Right renal pelvis (tissue), 4 donors: ENCODE measurements around the gene HPCAL1. TPM values are rescaled to one million over a fixed set of nuclear protein-coding genes. Genes with fewer than 3 reads are reported as not detected.

Source experiments
- DNase-seq, 4 donors: peaks; one replicate each; pipeline ENCODE4 v3.0.0-alpha.2; 2013; ENCODE audit warnings: low read depth in 4 of 4, low spot score in 3 of 4, missing footprints in 1 of 4
- polyA plus RNA-seq, 4 donors: library from polyadenylated mRNA; unstranded; fragments of 120-200 nt; gene quantifications; one replicate each; pipeline ENCODE4 v1.2.1, GENCODE V29; 2013; ENCODE audit not compliant: insufficient read length in 4 of 4

Gene HPCAL1
- polyA plus RNA-seq, 4 donors = 23.9 to 36.8 (median 31.5) TPM

DNA sequence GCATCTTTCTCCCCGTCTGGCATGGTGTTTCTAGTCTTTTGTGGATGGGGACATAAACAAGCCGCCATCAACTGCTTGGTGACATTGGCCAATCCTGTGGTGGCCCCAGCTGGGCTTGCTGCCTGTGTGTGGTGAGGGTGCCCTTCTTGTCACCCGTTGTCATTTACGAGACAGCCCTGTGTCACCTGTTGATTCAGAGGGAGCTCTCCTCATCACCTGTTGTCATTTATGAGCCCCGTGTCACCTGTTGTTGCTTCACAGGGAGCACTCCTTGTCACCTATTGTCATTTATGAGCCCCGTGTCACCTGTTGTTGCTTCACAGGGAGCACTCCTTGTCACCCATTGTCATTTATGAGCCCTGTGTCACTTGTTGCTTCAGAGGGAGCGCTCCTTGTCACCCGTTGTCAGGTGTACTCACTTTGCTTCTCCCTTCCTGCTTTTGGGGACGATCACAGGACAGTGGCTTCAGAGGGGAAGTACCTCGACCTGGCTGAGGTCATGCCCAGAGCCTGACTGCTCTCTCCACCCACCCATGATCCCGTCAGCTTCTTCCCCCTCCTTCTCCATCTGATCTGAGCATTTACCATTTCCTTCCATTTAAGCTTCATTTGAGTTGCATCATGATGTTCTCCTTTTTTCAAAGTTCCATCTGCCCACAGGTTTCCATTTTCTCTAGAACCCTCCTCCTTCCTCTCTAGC is 29.1 kb downstream of the HPCAL1 start:
- DNase-seq = no peak

DNA sequence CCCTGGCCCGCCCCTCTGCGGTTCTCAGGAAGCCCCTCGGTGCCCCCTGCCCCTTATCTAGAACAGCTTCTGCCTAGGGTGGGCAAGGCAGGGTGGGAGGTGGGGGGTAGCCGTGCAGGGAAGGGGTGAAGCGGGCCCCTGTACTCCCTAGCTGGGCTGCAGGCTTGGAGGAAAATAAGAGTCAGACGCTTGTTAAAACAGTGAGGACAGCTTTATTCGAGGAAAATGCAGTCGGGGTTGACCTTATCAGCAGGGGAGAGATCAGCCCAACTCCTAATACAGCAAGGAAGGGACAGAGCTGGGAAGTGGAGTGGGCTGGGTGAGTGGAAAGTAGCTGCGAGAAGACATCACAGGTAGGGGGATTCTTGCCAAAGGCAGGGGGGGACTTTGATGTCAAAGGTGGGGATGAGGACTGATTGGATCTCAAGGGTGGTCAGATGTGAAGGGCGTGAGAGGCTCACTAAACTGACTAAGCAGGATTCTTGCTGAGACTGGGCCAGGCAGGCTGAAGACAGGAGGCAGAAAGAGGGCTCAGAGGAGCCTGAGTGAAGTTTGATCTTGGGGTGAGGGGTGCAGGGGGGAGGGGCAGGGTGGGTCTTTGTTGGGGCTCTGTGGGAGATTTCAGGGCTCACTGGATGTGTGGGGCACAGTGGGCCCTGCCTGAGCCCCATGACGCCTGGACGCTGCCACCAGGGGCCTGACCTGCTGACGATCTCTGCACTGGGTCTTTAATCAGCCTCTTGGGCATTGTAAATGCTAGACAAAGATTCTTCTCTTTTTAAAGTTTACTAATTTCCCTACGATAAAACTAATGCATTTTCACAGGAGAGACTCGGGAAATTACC is 29.9 kb downstream of the HPCAL1 start:
- no peak for DNase-seq

DNA sequence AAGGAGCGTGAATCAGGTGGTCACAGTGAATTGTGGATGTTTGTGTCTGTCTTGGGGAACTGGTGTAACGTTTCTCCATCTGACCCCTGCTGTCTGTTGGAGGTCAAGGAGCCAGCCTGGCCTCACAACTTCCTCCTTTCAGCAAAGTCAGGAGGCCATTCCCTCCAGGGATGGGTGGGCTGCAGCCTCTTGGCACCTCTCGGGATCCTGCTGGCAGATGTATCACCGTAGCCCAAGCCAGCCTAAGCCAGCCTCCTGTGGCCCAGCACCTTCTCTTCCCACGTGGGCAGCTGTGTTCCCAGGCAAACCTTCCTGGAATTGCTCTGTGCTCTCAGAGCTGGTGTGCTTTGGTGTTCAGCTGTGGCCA is 30.5 kb downstream of the HPCAL1 start:
- no peak for DNase-seq

DNA sequence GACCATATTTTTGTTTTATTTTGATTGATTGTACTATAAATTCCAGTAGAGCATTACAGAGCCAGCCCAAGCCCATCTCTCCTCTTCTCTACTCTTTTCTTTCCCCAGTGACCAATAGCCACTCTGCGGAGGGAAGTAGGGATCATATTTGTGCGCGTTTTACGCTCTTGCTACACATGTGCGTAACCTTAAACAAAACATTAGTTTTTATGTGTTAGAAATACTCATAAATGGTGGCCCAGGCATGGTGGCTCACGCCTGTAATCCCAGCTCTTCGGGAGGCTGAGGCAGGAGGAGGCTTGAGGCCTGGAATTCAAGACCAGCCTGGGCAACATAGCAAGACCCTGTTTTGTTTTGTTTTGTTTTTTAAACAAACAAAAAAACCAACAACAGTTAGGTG is 31.3 kb downstream of the HPCAL1 start:
- DNase-seq = no peak

DNA sequence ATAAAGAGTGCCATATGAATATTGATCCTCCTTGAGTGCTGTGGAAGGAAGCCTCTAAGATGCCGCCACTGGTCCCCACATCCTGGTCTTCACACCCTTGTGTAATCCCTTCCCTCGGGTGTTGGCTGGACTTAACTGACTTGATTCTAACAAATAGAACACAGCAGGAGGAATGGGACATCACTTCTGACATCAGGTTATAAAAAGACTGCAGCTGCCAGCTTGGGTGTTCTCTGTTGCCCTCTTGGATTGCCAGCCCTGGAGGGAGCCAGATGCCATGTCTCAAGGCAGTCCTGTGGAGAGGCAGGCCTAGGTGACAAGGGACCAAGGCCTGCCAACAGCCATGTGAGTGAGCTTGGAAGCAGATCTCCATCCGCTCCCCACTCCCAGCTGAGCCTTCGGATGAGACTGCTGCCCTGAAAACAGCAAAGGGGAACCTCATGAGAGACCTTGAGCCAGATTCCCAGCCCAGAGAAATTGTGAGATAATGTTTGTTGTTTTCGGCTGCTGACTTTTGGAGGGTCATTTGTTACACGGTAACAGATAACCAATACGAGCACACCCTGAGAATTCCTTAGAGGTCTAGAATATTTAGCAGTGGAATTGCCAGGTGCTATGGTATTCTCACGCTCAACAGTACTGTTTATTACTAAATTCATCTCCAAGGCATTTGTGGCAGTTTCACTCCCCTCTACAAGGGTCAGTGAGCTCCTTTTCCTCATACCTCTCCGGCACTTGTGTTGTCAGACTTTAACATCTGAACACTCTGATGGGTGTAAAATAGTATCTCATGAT is 32.5 kb downstream of the HPCAL1 start:
- DNase-seq = no peak

DNA sequence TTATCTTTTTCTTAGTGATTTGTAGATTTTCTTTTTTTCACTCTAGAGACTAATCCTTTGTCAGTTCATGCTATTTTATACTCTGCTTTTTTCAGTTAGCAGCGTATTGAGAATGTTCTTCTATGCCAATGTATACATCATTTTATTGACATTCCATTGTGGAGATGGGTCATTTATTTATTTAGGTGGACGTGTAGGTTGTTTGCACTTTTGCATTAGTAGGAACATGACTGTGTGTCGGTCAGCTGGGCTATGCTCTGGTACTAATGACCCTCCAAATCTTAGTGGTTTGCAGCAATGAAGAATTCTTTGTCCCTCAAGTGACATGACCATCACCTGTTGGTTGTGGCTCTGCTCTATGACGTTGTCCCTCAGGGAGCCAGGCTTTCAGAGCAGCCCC is 33.6 kb downstream of the HPCAL1 start:
- no peak for DNase-seq

DNA sequence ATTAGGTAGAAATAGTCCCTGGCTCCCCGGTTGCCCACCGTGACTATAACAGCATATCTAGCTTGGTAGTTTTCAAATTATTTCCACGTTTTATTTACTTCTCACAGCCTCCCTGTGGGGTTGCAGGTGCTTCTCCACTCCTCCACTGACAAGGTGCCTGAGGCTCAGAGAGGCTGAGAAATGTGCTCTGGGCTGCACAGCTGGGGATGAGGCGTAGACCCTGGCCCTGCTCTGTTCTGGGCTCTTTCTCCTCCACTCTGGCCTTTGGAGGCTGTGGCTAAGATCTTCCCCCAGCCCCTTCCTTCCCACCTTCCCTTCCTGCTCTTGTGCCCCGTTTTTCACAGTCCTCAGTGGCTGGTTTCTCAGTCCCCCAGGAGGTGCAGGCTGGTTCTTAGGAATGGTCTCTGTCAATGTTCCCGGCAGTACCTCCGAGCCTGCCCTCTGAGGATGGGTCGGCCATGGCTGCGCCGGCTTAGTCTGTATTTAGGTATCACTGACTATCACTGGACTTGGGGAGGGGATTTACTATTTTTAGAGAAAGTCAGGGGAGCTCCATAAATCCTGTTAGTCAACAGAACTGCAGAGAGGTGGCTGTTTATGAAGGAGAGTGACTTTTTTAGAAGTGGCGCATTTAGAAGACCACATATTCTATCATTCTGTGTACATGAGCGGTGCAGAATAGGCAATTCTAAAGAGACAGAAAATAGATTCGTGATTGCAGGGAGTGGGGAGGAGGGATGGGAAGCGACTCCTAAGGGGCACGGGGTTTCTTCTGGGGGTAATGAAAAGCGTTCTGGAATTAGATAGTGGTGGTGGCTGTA is 35.0 kb downstream of the HPCAL1 start:
- no peak for DNase-seq

DNA sequence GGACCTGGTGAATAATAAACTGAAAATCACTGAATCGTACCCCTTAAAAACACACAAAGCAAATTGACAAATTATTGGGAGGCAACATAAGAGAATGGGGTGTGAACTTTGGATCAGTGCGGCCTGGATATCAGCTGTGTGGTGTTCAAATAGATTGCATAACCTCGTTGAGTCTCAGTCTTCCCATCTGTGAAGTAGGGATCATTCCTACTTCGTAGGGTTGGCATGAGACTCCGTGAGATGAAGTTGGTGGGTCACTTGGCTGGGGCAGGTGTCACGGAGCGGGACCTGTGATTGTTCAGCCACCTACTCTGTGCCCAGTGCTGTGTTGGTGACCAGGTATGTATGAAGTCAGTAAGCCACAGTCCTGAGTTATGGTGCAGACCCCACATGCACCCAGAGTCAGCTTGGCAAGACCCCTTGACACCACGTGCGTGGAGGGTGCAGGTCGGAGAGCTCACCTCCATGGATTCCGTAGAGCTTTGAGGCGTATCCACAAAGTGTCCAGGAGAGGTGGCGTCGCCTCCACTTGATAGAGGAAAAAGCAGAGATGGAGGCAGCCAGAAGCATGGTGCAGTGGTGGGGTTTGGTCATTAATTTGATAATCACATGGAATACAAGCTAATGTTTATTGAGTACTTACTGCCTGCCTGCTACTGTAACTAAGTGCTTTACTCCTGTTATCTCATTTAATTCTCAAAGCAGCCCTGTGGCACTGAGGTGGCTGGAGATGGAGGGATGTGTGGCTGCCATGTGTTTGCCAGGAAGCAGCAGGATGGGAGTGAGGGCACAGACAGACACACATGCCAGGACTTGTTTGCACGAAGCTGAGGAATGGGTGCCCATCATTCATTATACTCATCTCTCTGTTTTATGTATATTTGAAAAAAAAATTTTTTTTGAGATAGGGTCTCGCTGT is 35.8 kb downstream of the HPCAL1 start:
- no peak for DNase-seq

DNA sequence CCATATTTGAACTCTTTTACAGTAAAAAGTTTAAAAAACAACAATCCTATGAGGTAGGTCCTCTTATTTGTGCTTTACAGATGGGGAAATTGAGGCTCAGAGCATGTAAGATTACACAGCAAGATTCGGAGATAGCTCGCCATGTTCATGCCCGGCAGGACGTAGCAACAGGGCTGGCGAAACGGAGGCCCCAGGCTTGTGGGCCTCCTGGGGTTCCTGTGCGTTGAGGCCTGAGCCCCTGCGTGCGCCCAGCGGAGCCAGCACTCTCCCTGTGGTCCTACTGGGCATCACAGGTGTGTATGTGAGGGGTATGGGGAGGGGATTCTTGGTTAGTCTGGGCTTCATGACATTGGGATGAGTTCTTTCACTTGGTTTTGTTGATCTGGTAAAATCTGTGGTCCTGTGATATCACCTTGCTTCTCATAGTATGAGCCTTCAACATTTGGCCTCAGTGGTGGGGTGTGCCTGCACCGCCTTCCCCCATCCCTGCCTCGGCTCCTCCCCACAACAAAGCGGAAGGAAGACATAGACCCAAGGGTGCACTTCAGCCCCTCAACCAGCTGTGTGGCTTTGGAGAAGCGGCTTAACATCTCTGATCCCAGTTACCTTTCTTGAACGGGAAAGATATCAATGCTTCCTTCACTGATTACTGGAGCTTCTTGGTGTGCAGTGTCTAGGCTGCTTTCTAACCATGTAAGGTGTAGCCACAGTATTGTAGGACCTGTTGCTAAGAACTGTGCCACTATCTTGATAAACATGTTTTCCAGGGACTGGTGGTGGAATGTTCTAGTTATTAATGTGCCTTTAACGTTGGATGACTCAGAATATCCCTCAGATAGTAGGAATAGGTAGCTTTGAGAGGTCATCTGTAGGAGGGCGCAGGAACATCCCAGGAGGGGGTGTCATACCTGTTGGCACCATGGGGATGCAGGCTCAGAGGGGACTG is 37.2 kb downstream of the HPCAL1 start:
- no peak for DNase-seq

DNA sequence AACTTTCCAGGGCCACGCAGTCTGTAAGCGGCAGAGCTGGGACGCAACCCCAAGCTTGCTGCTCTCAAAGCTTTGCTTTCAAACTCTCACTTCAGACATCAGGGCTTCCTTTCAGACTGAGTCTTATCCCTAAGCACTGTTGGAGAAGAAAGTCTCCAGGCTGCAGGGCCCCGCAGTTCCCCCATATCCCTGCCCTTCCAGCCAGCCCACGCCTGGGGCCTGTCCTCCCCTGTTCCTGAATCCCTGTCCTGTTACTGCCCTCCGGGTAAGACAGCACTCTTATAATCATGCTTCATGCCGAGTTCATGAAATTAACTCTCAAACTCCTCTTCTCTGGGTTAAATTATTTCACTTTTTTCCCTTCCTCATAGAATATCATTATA is 37.9 kb downstream of the HPCAL1 start:
- no peak for DNase-seq

DNA sequence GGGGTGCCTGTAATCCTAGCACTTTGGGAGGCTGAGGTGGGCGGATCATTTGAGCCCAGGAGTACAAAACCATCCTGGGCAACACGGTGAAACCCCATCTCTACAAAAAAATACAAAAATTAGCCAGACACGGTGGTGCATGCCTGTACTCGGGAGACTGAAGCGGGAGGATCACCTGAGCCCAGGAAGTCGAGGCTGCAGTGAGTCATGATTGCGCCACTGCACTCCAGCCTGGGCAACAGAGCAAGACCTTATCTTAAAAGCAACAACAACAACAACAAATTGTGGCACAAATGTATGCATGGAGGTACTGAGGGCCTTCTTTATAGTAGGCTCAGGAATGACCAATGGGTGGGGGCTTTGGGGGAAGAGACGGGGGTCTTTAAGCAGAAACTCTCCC is 38.5 kb downstream of the HPCAL1 start:
- no peak for DNase-seq

DNA sequence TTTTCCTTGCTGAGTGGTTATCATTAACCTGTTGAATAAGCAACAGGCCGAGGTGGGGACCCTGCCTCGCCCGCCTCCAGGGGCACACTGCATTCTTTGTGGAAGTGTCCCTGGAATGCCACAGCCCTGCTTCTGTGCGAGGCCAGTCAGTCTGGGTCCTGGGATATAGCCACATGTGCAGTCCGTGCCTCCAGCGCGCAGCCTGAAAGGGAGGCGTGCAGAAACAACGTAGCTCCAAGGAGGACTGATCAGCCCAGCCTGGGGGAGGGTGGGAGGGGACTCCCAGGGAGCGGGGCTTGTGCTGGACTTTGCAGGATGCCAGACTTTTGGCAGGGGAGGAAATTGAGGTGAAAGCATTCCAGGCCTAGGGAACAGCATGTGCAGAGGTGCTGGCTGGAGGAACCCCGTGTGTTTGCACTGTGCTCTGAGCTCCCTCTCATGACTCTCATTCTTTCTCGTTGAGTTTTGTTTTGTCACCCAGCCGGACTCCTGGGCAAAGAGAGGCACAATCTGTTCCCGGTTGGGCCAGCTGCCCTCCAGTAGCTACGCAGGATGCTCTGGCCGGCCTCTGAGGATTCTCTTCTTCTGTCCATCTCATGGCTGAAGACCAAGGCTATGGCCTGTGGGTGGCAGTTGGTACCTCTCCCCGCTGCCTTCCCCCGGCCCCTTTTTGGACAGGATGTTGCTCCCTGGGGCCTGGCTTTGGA is 39.7 kb downstream of the HPCAL1 start:
- no peak for DNase-seq

DNA sequence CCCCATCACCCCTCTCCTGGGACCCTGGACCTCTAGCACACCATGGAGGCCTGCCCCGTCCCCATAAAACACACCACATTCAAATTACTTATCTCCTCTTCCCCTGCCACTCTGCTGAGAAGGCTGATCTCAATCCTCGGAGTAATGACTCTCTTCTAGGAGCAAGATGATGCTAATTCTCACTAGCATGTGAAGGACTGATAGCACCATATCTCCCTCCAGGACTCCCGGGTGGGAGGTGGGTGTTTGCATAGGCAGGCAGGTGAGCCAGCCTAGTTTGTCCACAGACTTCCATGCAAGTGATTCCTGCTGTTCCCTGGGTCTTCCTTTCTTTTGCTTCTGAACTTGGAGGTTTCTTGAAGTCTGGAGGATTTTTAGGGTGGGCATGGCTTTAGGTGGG is 40.5 kb downstream of the HPCAL1 start:
- DNase-seq = no peak

DNA sequence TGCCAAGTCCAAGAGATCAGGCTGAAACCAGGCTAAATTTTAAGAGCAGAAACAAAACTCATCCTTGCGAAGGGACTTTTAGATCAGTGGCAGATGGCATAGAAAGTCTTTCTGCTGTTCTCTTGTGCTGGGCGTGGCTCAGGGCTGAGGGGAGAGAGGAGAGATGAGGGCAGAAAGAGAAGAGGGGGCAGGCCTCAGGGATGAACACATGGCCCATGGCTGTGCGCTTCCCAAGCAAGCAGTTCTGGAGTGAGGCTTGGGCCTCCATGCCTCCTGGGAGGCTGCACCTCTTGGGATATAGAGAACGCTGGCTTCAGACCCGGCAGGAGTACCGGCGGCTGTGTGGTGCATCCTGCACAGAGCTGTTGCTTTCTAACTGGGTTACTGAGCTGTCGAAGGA is 41.0 kb downstream of the HPCAL1 start:
- no peak for DNase-seq

DNA sequence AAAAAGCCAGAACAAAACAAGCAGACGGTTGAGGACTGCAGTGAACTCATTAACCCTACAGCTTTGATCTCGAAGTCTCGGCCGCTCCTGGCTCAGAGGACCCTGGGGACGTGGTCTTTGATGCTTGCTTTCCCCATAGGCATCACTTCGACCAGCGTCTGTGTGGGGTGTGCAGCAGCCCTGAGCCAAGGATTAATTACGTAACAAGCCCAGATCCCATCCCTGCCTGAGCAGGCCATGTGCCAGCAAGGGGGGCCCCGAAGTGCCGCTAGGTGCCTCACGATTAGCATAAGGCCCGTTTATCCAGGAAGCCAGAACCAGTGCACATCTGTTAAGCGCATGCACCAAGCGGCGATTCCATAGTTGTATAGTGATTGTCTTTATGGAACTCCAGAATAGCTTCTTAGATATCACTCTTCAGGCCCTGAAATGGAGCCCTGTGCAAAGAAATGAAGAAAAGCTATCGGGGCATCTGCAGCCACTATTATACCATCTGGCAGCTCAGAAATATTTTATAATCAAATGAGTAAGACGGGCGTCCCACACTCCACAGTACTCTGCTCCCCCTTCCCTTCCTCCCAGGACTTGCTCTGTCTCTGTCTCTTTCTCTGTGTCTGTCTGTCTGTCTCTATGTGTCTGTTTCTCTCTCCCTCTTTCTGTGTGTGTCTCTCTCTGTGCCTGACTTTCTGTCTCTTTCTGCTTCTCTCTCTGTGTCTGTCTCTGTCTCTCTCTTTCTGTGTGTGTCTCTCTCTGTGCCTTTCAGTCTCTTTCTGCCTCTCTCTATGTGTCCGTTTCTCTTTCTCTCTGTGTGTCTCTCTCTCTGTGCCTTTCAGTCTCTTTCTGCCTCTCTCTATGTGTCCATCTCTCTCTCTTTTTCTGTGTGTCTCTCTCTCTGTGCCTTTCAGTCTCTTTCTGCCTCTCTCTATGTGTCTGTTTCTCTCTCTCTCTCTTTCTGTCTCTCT is 41.7 kb downstream of the HPCAL1 start:
- no peak for DNase-seq

DNA sequence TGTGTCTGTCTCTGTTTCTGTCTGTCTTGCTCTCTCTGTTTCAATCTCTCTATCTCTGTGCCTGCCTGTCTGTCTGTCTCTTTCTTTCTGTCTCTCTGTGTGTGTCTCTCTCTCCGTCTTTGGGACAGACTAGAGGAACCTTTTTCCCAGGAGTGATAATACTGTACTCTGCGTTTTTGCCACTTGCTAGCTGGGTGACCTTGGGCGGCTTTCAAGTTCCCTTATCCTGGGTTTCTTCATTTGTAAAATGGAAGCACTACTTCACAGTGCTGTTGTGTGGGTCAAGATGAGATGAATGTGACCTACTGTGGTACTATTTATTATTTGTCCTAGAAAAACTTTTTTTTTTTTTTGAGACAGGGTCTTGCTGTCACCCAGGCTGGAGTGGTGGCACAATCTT is 42.4 kb downstream of the HPCAL1 start:
- DNase-seq = no peak

DNA sequence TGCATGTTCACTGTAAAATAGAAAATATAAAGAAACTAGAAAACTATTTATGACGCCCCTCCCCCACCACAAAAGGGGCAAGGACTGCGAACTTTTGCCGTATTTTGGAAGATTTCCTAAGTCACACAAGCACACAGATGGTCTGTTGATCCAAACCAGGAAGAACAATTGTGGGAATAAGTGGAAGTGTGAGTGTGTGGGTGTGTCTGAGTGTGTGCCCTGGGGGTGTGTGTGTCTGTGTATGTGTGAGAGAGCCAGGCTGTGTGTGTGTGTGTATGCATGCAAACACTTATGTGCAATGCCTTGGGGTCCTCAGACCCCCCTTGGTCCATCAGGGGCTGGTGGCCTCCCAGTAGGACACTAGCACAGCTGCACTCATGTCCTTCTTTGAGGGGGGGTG is 43.1 kb downstream of the HPCAL1 start:
- no peak for DNase-seq
